ENCODE measurements around the gene DCST1.
"Not testable (repeated sequence)": the region's sequence is repeated elsewhere in the genome, so short reads cannot be mapped to it uniquely, and the experiment has no call there.

Gene DCST1

GRCh38 chr1:155033524-155033923, at the start of gene DCST1, which contains the start of gene DCST2:
Gene DCST1 (plus strand): TSS chr1:155033824. CDS start chr1:155034037, 213 bp downstream.
Gene DCST2 (minus strand): TSS chr1:155033781. CDS start chr1:155033701, 80 bp downstream.
- DNase-seq (ENCODE audit: low read depth in 2 of 2): no peak

- DNase-seq (ENCODE audit: low read depth in 2 of 2): not testable (repeated sequence)
These were observed 46.9 kb upstream of the DCST1 start for GRCh38 chr1:154986736-154987135.

- no peak for DNase-seq (ENCODE audit: low read depth in 2 of 2)
These were observed 46.3 kb upstream of the DCST1 start for GRCh38 chr1:154987326-154987725.

- no peak for DNase-seq (ENCODE audit: low read depth in 2 of 2)
These were observed 45.3 kb upstream of the DCST1 start for GRCh38 chr1:154988058-154988954.

GRCh38 chr1:154989195-154989860, 44.3 kb upstream of the DCST1 start:
- DNase-seq (ENCODE audit: low read depth in 2 of 2): no peak

GRCh38 chr1:154990276-154990675, 43.3 kb upstream of the DCST1 start:
- no peak for DNase-seq (ENCODE audit: low read depth in 2 of 2)

GRCh38 chr1:154992721-154993571, 40.7 kb upstream of the DCST1 start:
- DNase-seq (ENCODE audit: low read depth in 2 of 2): no peak

GRCh38 chr1:154993572-154994268, 39.9 kb upstream of the DCST1 start, which contains the start of gene LENEP:
Gene LENEP (plus strand): TSS chr1:154993586. CDS start chr1:154993608, 22 bp downstream.
- DNase-seq (ENCODE audit: low read depth in 2 of 2): no peak

- no peak for DNase-seq (ENCODE audit: low read depth in 2 of 2)
These were observed 39.4 kb upstream of the DCST1 start for GRCh38 chr1:154994269-154994587.

- no peak for DNase-seq (ENCODE audit: low read depth in 2 of 2)
These were observed 39.0 kb upstream of the DCST1 start for GRCh38 chr1:154994591-154994990.

- DNase-seq (ENCODE audit: low read depth in 2 of 2): not testable (repeated sequence)
These were observed 38.2 kb upstream of the DCST1 start for GRCh38 chr1:154995301-154995983.

- no peak for DNase-seq (ENCODE audit: low read depth in 2 of 2)
These were observed 36.5 kb upstream of the DCST1 start for GRCh38 chr1:154996966-154997701.

- no peak for DNase-seq (ENCODE audit: low read depth in 2 of 2)
These were observed 35.3 kb upstream of the DCST1 start for GRCh38 chr1:154998201-154998780.

- peak in 1 of 2 donors; percentile 67 for DNase-seq (ENCODE audit: low read depth in 2 of 2)
These were observed 34.6 kb upstream of the DCST1 start for GRCh38 chr1:154998818-154999570.

GRCh38 chr1:154999571-155000410, 33.8 kb upstream of the DCST1 start:
- peak in 1 of 2 donors; percentile 58 for DNase-seq (ENCODE audit: low read depth in 2 of 2)

- DNase-seq (ENCODE audit: low read depth in 2 of 2): no peak
These were observed 33.3 kb upstream of the DCST1 start for GRCh38 chr1:155000411-155000725.

- peak; percentile 72 to 86 for DNase-seq (ENCODE audit: low read depth in 2 of 2)
These were observed 32.7 kb upstream of the DCST1 start for GRCh38 chr1:155000726-155001424.

- DNase-seq (ENCODE audit: low read depth in 2 of 2): no peak
These were observed 32.3 kb upstream of the DCST1 start for GRCh38 chr1:155001425-155001674.
